HEK293 (cell line): ENCODE data around the gene NEU1.

ENCODE experiments used
- BCL11A ChIP-seq: fragments of 450-650 bp; formaldehyde crosslinking; IDR thresholded peaks from 2 replicates; pipeline ENCODE4 v1.5.1; 2016; ENCODE audit warnings: low read depth, missing biosample characterization, missing genetic modification characterization
- BCL11B ChIP-seq: fragments of 450-650 bp; formaldehyde crosslinking; IDR thresholded peaks from 2 replicates; pipeline ENCODE4 v1.5.1; 2016; ENCODE audit warnings: low read depth, missing biosample characterization, missing genetic modification characterization
- EGR2 ChIP-seq: fragments of 450-650 bp; formaldehyde crosslinking; IDR thresholded peaks from 2 replicates; pipeline ENCODE4 v1.5.1; 2016; ENCODE audit warnings: low read depth, missing biosample characterization, missing genetic modification characterization
- GFI1B ChIP-seq: fragments of 450-650 bp; formaldehyde crosslinking; IDR thresholded peaks from 2 replicates; pipeline ENCODE4 v1.5.1; 2016; ENCODE audit warnings: missing biosample characterization, missing genetic modification characterization
- GLI4 ChIP-seq: fragments of 450-650 bp; formaldehyde crosslinking; IDR thresholded peaks from 2 replicates; pipeline ENCODE4 v1.5.1; 2016; ENCODE audit warnings: missing biosample characterization, missing genetic modification characterization
- HIC1 ChIP-seq: fragments of 450-650 bp; formaldehyde crosslinking; IDR thresholded peaks from 2 replicates; pipeline ENCODE4 v1.5.1; 2016; ENCODE audit warnings: missing biosample characterization, missing genetic modification characterization
- KLF8 ChIP-seq: fragments of 450-650 bp; formaldehyde crosslinking; IDR thresholded peaks from 2 replicates; pipeline ENCODE4 v1.5.1; 2016; ENCODE audit warnings: missing biosample characterization, missing genetic modification characterization
- MEIS1 ChIP-seq: sonication (generic); formaldehyde crosslinking; IDR thresholded peaks from 2 replicates; pipeline ENCODE4 v1.8.1; 2022; ENCODE audit warnings: missing genetic modification reagents, mild to moderate bottlenecking, borderline replicate concordance
- MZF1 ChIP-seq: fragments of 450-650 bp; formaldehyde crosslinking; IDR thresholded peaks from 2 replicates; pipeline ENCODE4 v1.5.1; 2017; ENCODE audit warnings: missing biosample characterization, missing genetic modification characterization, borderline replicate concordance
- PRDM1 ChIP-seq: fragments of 450-650 bp; formaldehyde crosslinking; IDR thresholded peaks from 2 replicates; pipeline ENCODE4; 2016; ENCODE audit warnings: missing biosample characterization, missing genetic modification characterization
- SP7 ChIP-seq: fragments of 450-650 bp; formaldehyde crosslinking; IDR thresholded peaks from 2 replicates; pipeline ENCODE4 v1.5.1; 2016; ENCODE audit warnings: missing biosample characterization, missing genetic modification characterization
- TRIM28 ChIP-seq: IDR thresholded peaks from 2 replicates; pipeline ENCODE4 v1.6.1; 2011; ENCODE audit warnings: low read length, control low read depth, borderline replicate concordance
- ZBTB17 ChIP-seq: fragments of 450-650 bp; formaldehyde crosslinking; IDR thresholded peaks from 2 replicates; pipeline ENCODE4 v1.5.1; 2016; ENCODE audit warnings: missing biosample characterization, missing genetic modification characterization
- ZFP3 ChIP-seq: fragments of 450-650 bp; formaldehyde crosslinking; IDR thresholded peaks from 2 replicates; pipeline ENCODE4 v1.5.1; 2016; ENCODE audit warnings: low read depth, missing biosample characterization, missing genetic modification characterization
- ZNF211 ChIP-seq: fragments of 450-650 bp; formaldehyde crosslinking; IDR thresholded peaks from 2 replicates; pipeline ENCODE4 v1.5.1; 2016; ENCODE audit warnings: low read depth, missing biosample characterization, missing genetic modification characterization
- ZNF23 ChIP-seq: fragments of 450-650 bp; formaldehyde crosslinking; IDR thresholded peaks from 2 replicates; pipeline ENCODE4 v1.5.1; 2016; ENCODE audit warnings: missing biosample characterization, missing genetic modification characterization, borderline replicate concordance
- ZNF239 ChIP-seq: fragments of 450-650 bp; formaldehyde crosslinking; IDR thresholded peaks from 2 replicates; pipeline ENCODE4 v1.5.1; 2016; ENCODE audit warnings: missing biosample characterization, missing genetic modification characterization
- ZNF362 ChIP-seq: fragments of 450-650 bp; formaldehyde crosslinking; IDR thresholded peaks from 2 replicates; pipeline ENCODE4 v1.5.1; 2016; ENCODE audit warnings: missing biosample characterization, missing genetic modification characterization
- ZNF561 ChIP-seq: fragments of 450-650 bp; IDR thresholded peaks from 2 replicates; pipeline ENCODE4 v1.5.1; 2018; ENCODE audit warnings: missing biosample characterization, missing genetic modification characterization, borderline replicate concordance
- ZNF626 ChIP-seq: fragments of 450-650 bp; sonication (Bioruptor Pico); formaldehyde crosslinking; IDR thresholded peaks from 2 replicates; pipeline ENCODE4 v1.5.1; 2018; ENCODE audit warnings: missing biosample characterization, missing genetic modification characterization, inconsistent platforms
- ZNF777 ChIP-seq: fragments of 450-650 bp; formaldehyde crosslinking; IDR thresholded peaks from 2 replicates; pipeline ENCODE4 v1.5.1; 2017; ENCODE audit warnings: missing biosample characterization, missing genetic modification characterization, borderline replicate concordance
- TF ChIP-seq, protein P1 (sequence below): fragments of 450-650 bp; formaldehyde crosslinking; IDR thresholded peaks from 2 replicates; pipeline ENCODE4 v1.5.1; 2017; ENCODE audit warnings: missing biosample characterization, missing genetic modification characterization
- TF ChIP-seq, protein P2 (sequence below): fragments of 450-650 bp; formaldehyde crosslinking; IDR thresholded peaks from 2 replicates; pipeline ENCODE4 v1.5.1; 2016; ENCODE audit warnings: missing biosample characterization, missing genetic modification characterization
- TF ChIP-seq, protein P3 (sequence below): fragments of 450-650 bp; formaldehyde crosslinking; IDR thresholded peaks from 2 replicates; pipeline ENCODE4 v1.5.1; 2016; ENCODE audit warnings: missing biosample characterization, missing genetic modification characterization
- TF ChIP-seq, protein P4 (sequence below): fragments of 450-650 bp; formaldehyde crosslinking; IDR thresholded peaks from 2 replicates; pipeline ENCODE4 v1.5.1; 2016; ENCODE audit warnings: missing biosample characterization, missing genetic modification characterization
- TF ChIP-seq, protein P5 (sequence below): fragments of 450-650 bp; IDR thresholded peaks from 2 replicates; pipeline ENCODE4 v1.5.1; 2018; ENCODE audit warnings: missing biosample characterization, missing genetic modification characterization

The NEU1 gene

GRCh38 chr6:31831350-31832215, 31.0 kb downstream of the NEU1 start (continued):
- peak; percentile 86 for TF ChIP-seq HIC1 (tag by site-specific recombination)
- TF ChIP-seq ZNF777 (tag by site-specific recombination): no peak
- TF ChIP-seq, protein P1, sequence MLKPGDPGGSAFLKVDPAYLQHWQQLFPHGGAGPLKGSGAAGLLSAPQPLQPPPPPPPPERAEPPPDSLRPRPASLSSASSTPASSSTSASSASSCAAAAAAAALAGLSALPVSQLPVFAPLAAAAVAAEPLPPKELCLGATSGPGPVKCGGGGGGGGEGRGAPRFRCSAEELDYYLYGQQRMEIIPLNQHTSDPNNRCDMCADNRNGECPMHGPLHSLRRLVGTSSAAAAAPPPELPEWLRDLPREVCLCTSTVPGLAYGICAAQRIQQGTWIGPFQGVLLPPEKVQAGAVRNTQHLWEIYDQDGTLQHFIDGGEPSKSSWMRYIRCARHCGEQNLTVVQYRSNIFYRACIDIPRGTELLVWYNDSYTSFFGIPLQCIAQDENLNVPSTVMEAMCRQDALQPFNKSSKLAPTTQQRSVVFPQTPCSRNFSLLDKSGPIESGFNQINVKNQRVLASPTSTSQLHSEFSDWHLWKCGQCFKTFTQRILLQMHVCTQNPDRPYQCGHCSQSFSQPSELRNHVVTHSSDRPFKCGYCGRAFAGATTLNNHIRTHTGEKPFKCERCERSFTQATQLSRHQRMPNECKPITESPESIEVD (tag by site-specific recombination): peak; percentile 97
- TF ChIP-seq, protein P2, sequence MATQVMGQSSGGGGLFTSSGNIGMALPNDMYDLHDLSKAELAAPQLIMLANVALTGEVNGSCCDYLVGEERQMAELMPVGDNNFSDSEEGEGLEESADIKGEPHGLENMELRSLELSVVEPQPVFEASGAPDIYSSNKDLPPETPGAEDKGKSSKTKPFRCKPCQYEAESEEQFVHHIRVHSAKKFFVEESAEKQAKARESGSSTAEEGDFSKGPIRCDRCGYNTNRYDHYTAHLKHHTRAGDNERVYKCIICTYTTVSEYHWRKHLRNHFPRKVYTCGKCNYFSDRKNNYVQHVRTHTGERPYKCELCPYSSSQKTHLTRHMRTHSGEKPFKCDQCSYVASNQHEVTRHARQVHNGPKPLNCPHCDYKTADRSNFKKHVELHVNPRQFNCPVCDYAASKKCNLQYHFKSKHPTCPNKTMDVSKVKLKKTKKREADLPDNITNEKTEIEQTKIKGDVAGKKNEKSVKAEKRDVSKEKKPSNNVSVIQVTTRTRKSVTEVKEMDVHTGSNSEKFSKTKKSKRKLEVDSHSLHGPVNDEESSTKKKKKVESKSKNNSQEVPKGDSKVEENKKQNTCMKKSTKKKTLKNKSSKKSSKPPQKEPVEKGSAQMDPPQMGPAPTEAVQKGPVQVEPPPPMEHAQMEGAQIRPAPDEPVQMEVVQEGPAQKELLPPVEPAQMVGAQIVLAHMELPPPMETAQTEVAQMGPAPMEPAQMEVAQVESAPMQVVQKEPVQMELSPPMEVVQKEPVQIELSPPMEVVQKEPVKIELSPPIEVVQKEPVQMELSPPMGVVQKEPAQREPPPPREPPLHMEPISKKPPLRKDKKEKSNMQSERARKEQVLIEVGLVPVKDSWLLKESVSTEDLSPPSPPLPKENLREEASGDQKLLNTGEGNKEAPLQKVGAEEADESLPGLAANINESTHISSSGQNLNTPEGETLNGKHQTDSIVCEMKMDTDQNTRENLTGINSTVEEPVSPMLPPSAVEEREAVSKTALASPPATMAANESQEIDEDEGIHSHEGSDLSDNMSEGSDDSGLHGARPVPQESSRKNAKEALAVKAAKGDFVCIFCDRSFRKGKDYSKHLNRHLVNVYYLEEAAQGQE (tag by site-specific recombination): no peak
- no peak for TF ChIP-seq MEIS1 (CRISPR knock-in tag)
- TF ChIP-seq ZFP3 (tag by site-specific recombination): no peak
- TF ChIP-seq KLF8 (tag by site-specific recombination): peak; percentile 20
- TF ChIP-seq ZNF626 (tag by site-specific recombination): no peak
- peak; percentile 39; the same call in 1 of the 2 replicates for TF ChIP-seq ZNF561 (tag by site-specific recombination)
- no peak for TF ChIP-seq ZNF23 (tag by site-specific recombination)
- peak; percentile 45; the same call in 1 of the 2 replicates for TF ChIP-seq EGR2 (tag by site-specific recombination)
- peak; percentile 2; the same call in 1 of the 2 replicates for TF ChIP-seq MZF1 (tag by site-specific recombination)
- TF ChIP-seq SP7 (tag by site-specific recombination): 0 out of 2 replicates have a peak, but pooled peaks have one; percentile 15
- TF ChIP-seq BCL11B: 0 out of 2 replicates have a peak, but pooled peaks have one; percentile 70
- TF ChIP-seq, protein P3, sequence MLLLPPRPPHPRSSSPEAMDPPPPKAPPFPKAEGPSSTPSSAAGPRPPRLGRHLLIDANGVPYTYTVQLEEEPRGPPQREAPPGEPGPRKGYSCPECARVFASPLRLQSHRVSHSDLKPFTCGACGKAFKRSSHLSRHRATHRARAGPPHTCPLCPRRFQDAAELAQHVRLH (tag by site-specific recombination): 0 out of 2 replicates have a peak, but pooled peaks have one; percentile 26
- no peak for TF ChIP-seq ZNF239 (tag by site-specific recombination)
- TF ChIP-seq ZNF211 (tag by site-specific recombination): no peak
- TF ChIP-seq ZNF362 (tag by site-specific recombination): peak; percentile 97
- no peak; the same call in 1 of the 2 replicates for TF ChIP-seq ZBTB17 (tag by site-specific recombination)
- TF ChIP-seq GFI1B: peak; percentile 5
- TF ChIP-seq TRIM28: no peak
- TF ChIP-seq BCL11A (tag by site-specific recombination): peak; percentile 29; the same call in 1 of the 2 replicates
- TF ChIP-seq GLI4 (tag by site-specific recombination): no peak
- TF ChIP-seq, protein P4, sequence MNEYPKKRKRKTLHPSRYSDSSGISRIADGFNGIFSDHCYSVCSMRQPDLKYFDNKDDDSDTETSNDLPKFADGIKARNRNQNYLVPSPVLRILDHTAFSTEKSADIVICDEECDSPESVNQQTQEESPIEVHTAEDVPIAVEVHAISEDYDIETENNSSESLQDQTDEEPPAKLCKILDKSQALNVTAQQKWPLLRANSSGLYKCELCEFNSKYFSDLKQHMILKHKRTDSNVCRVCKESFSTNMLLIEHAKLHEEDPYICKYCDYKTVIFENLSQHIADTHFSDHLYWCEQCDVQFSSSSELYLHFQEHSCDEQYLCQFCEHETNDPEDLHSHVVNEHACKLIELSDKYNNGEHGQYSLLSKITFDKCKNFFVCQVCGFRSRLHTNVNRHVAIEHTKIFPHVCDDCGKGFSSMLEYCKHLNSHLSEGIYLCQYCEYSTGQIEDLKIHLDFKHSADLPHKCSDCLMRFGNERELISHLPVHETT: 0 out of 2 replicates have a peak, but pooled peaks have one; percentile 16
- peak; percentile 61 for TF ChIP-seq PRDM1
- TF ChIP-seq, protein P5, sequence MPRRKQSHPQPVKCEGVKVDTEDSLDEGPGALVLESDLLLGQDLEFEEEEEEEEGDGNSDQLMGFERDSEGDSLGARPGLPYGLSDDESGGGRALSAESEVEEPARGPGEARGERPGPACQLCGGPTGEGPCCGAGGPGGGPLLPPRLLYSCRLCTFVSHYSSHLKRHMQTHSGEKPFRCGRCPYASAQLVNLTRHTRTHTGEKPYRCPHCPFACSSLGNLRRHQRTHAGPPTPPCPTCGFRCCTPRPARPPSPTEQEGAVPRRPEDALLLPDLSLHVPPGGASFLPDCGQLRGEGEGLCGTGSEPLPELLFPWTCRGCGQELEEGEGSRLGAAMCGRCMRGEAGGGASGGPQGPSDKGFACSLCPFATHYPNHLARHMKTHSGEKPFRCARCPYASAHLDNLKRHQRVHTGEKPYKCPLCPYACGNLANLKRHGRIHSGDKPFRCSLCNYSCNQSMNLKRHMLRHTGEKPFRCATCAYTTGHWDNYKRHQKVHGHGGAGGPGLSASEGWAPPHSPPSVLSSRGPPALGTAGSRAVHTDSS: peak; percentile 42; the same call in 1 of the 2 replicates
